Osteocyte (in vitro differentiated cells): Measurements from ENCODE around the gene OSBPL10. TPM values are rescaled to one million over a fixed set of nuclear protein-coding genes. Genes with fewer than 3 reads are reported as not detected.

Experiments used
- total RNA-seq: library from RNA; stranded (reverse); gene quantifications from 2 replicates; pipeline ENCODE4 v1.2.1, GENCODE V29; 2021

OSBPL10 gene
- total RNA-seq, 1 donor from 2014 or later = 21.7 TPM

Other genes with a start within 250 kb of the OSBPL10 start
- 0.55 and 1.3 TPM in 2 replicates for gene ZNF860, start 488 bp upstream of the OSBPL10 start, total RNA-seq
- 9.1 and 10.9 TPM in 2 replicates for gene GPD1L, start 125.4 kb upstream of the OSBPL10 start, total RNA-seq